ENCODE data around the gene MLXIP.
A peak's percentile ranks its signal among the peaks of the same experiment; 100 is the strongest.

The MLXIP gene

DNA sequence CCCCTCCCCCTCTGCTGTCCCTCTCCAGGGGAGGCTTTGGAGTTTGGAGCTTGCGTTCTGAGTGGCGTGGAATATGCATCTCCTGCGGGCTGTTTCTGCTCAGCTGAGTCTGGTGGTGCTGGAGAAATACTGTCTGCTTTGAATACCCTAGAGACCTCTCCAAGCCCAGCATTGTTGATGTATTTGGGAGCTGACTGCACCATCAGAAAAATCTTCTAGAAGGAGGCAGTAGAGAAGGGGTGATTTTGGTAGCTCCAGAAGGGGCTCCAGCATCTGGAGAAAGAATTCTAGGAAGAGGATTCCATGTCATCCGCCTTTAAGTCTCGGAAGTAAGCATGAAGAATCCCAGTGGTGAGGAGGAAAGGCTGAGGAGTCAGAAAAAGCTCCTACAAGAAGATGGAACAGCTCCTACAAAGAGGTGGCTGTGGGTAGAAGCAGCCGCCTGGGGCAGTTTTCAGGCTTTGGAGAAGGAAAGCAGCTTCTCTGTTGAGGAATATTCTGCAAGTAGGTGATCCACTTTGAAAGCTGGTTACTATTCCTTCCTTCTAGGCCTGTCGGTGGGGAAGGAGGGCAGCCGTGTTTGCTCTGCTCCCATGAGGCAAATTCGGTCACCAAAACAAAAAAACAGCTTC lies 9.7 kb downstream of the MLXIP start:
- no peak overlapping the region for H3K27ac ChIP-seq (ENCODE audit: low read depth, low read length, severe bottlenecking)
- 87 to 91% methylated on average over 6 to 7 of the region's 9 CpGs for WGBS, 2 experiments (ENCODE audit: insufficient coverage in 2 of 2)

GRCh38 chr12:122089077-122089476 lies 10.5 kb downstream of the MLXIP start:
- H3K4me1 ChIP-seq (ENCODE audit: control insufficient read depth, insufficient read depth, low read length, poor library complexity, severe bottlenecking): no peaks in the 10 kb centered on the region

More for the DNA sequence above, 9.7 kb downstream of the MLXIP start:
- no peak overlapping the region for H3K4me3 ChIP-seq (ENCODE audit: extremely low read depth, insufficient read depth, low read length, poor library complexity, severe bottlenecking)
- H3K9me3 ChIP-seq (ENCODE audit: control insufficient read depth, low read length): no peaks in the 10 kb centered on the region
- H3K36me3 ChIP-seq (ENCODE audit: control insufficient read depth, insufficient read depth, low read length): peaks cover 44% of the 10 kb centered on the region
- no peaks in the 10 kb centered on the region for H3K4me1 ChIP-seq (ENCODE audit: control insufficient read depth, insufficient read depth, low read length, poor library complexity, severe bottlenecking)

GRCh38 chr12:122090759-122091515 lies 12.4 kb downstream of the MLXIP start:
- Histone ChIP-seq H3K4me3 (ENCODE audit: extremely low read depth, insufficient read depth, low read length, poor library complexity, severe bottlenecking) (no peak overlapping the region), H3K27ac (ENCODE audit: low read depth, low read length, severe bottlenecking) (peak overlapping the region; percentile 61), H3K36me3 (ENCODE audit: control insufficient read depth, insufficient read depth, low read length) (peaks cover 19% of the 10 kb centered on the region), H3K9me3 (ENCODE audit: control insufficient read depth, low read length) (no peaks in the 10 kb centered on the region), H3K4me1 (ENCODE audit: control insufficient read depth, insufficient read depth, low read length, poor library complexity, severe bottlenecking) (no peaks in the 10 kb centered on the region)
- 88 to 93% methylated on average over 6 to 7 of the region's 7 CpGs for WGBS, 2 experiments (ENCODE audit: insufficient coverage in 2 of 2)

More at GRCh38 chr12:122089077-122089476, 10.5 kb downstream of the MLXIP start:
- no CpG with 5 or more reads among the region's 2 CpGs for WGBS, 2 experiments (ENCODE audit: insufficient coverage in 2 of 2)
- Histone ChIP-seq H3K27ac (ENCODE audit: low read depth, low read length, severe bottlenecking) (no peak overlapping the region), H3K36me3 (ENCODE audit: control insufficient read depth, insufficient read depth, low read length) (peaks cover 36% of the 10 kb centered on the region), H3K9me3 (ENCODE audit: control insufficient read depth, low read length) (no peaks in the 10 kb centered on the region), H3K4me3 (ENCODE audit: extremely low read depth, insufficient read depth, low read length, poor library complexity, severe bottlenecking) (no peak overlapping the region)

- no peak overlapping the region for H3K27ac ChIP-seq (ENCODE audit: low read depth, low read length, severe bottlenecking)
- H3K4me3 ChIP-seq (ENCODE audit: extremely low read depth, insufficient read depth, low read length, poor library complexity, severe bottlenecking): no peak overlapping the region
- H3K36me3 ChIP-seq (ENCODE audit: control insufficient read depth, insufficient read depth, low read length): peaks cover 5% of the 10 kb centered on the region
- 81 to 87% methylated on average over 6 to 7 of the region's 9 CpGs for WGBS, 2 experiments (ENCODE audit: insufficient coverage in 2 of 2)
- H3K9me3 ChIP-seq (ENCODE audit: control insufficient read depth, low read length): no peaks in the 10 kb centered on the region
- peaks cover 22% of the 10 kb centered on the region for H3K4me1 ChIP-seq (ENCODE audit: control insufficient read depth, insufficient read depth, low read length, poor library complexity, severe bottlenecking)
Observed at GRCh38 chr12:122093098-122093883, 14.7 kb downstream of the MLXIP start.

DNA sequence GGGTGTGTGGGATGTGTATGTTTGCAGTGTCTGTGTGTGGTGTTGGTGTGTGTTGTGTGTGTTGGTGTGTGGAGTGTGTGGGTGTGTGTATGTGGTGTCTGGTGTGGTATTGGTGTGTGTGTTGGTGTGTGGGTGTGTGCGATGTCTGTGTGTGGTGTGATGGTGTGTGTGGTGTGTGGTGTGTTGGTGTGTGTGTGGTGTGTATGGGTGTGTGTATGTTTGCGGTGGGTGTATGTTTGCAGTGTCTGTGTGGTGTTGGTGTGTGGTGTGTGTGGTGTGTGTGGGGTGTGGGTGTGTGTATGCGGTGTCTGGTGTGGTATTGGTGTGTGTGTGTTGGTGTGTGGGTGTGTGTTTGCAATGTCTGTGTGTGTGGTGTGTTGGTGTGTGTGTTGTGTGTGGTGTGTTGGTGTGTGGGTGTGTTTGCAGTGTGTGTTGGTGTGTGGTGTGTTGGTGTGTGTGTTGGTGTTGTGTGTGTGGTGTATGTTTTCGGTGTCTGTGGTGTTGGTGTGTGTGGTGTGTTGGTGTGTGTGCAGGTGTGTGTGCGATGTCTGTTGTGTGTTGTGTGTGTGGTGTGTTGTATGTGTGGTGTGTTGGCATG lies 15.7 kb downstream of the MLXIP start:
- Histone ChIP-seq H3K27ac (ENCODE audit: low read depth, low read length, severe bottlenecking) (no peak overlapping the region), H3K9me3 (ENCODE audit: control insufficient read depth, low read length) (no peaks in the 10 kb centered on the region), H3K4me3 (ENCODE audit: extremely low read depth, insufficient read depth, low read length, poor library complexity, severe bottlenecking) (no peak overlapping the region), H3K36me3 (ENCODE audit: control insufficient read depth, insufficient read depth, low read length) (no peaks in the 10 kb centered on the region), H3K4me1 (ENCODE audit: control insufficient read depth, insufficient read depth, low read length, poor library complexity, severe bottlenecking) (peaks cover 30% of the 10 kb centered on the region)
- 91 to 98% methylated on average over 3 to 5 of the region's 5 CpGs for WGBS, 2 experiments (ENCODE audit: insufficient coverage in 2 of 2)

DNA sequence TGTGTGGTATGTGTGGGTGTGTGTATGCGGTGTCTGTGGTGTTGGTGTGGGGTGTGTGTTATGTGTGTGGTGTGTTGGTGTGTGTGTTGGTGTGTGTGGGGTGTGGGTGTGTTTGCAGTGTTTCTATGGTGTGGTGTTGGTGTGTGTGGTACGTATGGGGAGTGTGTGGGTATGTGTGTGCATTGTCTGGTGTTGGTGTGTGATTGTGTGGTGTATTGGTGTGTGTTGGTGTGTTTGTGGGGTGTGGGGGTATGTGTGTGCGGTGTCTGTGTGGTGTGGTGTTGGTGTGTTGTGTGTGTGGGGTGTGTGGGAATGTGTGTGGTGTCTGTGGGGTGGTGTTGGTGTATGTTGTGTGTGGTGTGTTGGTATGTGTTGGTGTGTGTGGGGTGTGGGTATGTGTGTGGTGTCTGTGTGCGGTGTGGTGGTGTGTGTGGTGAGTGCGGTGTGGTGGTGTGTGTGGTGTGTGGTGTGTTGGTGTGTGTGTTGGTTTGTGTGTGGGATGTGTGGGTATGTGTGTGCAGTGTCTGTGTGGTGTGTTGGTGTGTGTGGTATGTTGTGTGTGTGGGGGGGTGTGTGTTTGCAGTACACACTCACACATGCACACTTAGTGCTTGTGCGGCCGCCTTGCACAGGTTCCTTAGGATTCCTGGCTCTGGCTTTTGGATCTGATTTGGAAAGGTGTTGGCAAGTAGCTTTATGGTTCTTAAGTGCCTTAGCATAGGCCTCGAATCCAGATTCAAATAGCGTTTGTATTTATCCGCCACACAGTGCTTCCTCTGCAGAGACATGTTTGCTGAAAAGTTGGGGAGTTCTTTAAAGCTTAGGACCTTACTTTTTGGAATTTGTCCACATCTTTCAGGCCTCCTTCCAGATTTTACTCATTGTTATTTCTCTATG lies 16.4 kb downstream of the MLXIP start:
- H3K36me3 ChIP-seq (ENCODE audit: control insufficient read depth, insufficient read depth, low read length): no peaks in the 10 kb centered on the region

DNA sequence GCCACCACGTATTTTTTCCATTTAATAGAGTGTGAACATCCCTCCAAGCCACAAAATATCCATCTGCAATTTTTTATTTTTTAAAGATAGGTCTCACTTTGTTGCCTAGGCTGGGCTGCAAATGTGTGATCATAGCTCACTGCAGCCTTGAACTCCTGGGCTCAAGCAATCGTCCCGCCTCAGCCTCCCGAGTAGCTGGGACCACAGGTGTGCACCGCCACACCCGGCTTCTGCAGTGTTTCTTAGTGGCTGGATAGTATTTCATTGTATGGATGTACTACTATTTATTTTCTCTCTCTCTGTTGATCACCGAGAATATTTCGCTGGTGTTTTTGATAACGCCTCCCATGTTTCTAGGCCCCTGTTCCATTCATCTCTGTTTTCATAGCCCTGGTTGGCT lies 17.5 kb downstream of the MLXIP start:
- Histone ChIP-seq H3K27ac (ENCODE audit: low read depth, low read length, severe bottlenecking) (peak overlapping the region; percentile 95), H3K4me1 (ENCODE audit: control insufficient read depth, insufficient read depth, low read length, poor library complexity, severe bottlenecking) (peaks cover 34% of the 10 kb centered on the region), H3K36me3 (ENCODE audit: control insufficient read depth, insufficient read depth, low read length) (no peaks in the 10 kb centered on the region), H3K9me3 (ENCODE audit: control insufficient read depth, low read length) (no peaks in the 10 kb centered on the region), H3K4me3 (ENCODE audit: extremely low read depth, insufficient read depth, low read length, poor library complexity, severe bottlenecking) (no peak overlapping the region)
- 82 to 100% methylated on average over 4 to 6 of the region's 9 CpGs for WGBS, 2 experiments (ENCODE audit: insufficient coverage in 2 of 2)

More for the DNA sequence above, 16.4 kb downstream of the MLXIP start:
- no peaks in the 10 kb centered on the region for H3K9me3 ChIP-seq (ENCODE audit: control insufficient read depth, low read length)
- no peak overlapping the region for H3K27ac ChIP-seq (ENCODE audit: low read depth, low read length, severe bottlenecking)
- WGBS, 2 experiments (ENCODE audit: insufficient coverage in 2 of 2): 85% methylated on average over 7 to 8 of the region's 10 CpGs
- no peak overlapping the region for H3K4me3 ChIP-seq (ENCODE audit: extremely low read depth, insufficient read depth, low read length, poor library complexity, severe bottlenecking)
- H3K4me1 ChIP-seq (ENCODE audit: control insufficient read depth, insufficient read depth, low read length, poor library complexity, severe bottlenecking): peaks cover 34% of the 10 kb centered on the region

DNA sequence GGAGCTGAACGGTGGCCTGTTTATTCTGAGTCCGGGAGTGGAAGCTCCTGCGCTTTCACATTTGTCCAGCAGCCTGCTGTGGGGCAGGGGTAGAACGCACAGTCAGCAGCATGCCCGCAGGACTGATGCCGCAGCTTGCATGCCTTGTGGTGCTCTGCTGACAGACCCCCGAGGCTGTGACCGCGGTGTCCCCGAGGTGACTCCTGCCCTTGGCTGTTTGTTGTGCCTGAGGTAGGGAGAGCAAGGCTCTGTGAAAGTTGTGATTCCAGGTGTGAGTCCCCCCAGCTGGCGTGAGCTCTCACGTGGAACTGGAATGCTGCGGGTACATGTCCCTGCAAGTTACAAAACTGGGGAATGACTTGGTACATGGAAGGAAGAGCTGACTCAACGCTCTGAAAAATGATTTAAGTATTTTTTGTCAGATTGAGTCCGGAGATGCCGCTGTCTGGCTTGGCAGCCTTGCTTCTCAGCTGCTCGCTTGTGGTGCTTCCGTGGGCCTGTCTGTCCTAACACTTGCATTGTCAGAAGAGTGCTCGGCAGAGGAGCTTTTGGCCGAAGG lies 18.1 kb downstream of the MLXIP start:
- peak overlapping the region; percentile 95 for H3K27ac ChIP-seq (ENCODE audit: low read depth, low read length, severe bottlenecking)
- 94 to 96% methylated on average over 20 of the region's 20 CpGs for WGBS, 2 experiments (ENCODE audit: insufficient coverage in 2 of 2)
- no peaks in the 10 kb centered on the region for H3K9me3 ChIP-seq (ENCODE audit: control insufficient read depth, low read length)
- H3K4me3 ChIP-seq (ENCODE audit: extremely low read depth, insufficient read depth, low read length, poor library complexity, severe bottlenecking): no peak overlapping the region
- no peaks in the 10 kb centered on the region for H3K36me3 ChIP-seq (ENCODE audit: control insufficient read depth, insufficient read depth, low read length)
- peaks cover 34% of the 10 kb centered on the region for H3K4me1 ChIP-seq (ENCODE audit: control insufficient read depth, insufficient read depth, low read length, poor library complexity, severe bottlenecking)

GRCh38 chr12:122097584-122097926 lies 19.0 kb downstream of the MLXIP start:
- H3K4me1 ChIP-seq (ENCODE audit: control insufficient read depth, insufficient read depth, low read length, poor library complexity, severe bottlenecking): peaks cover 34% of the 10 kb centered on the region
- no peaks in the 10 kb centered on the region for H3K9me3 ChIP-seq (ENCODE audit: control insufficient read depth, low read length)
- H3K36me3 ChIP-seq (ENCODE audit: control insufficient read depth, insufficient read depth, low read length): peaks cover 4% of the 10 kb centered on the region
- 58 to 73% methylated on average over 2 of the region's 2 CpGs for WGBS, 2 experiments (ENCODE audit: insufficient coverage in 2 of 2)
- peak overlapping the region; percentile 95 for H3K27ac ChIP-seq (ENCODE audit: low read depth, low read length, severe bottlenecking)
- no peak overlapping the region for H3K4me3 ChIP-seq (ENCODE audit: extremely low read depth, insufficient read depth, low read length, poor library complexity, severe bottlenecking)

Data from mesodermal cell (in vitro differentiated cells).